ENCODE measurements around the gene VSTM5. TPM values are rescaled to one million over a fixed set of nuclear protein-coding genes. Genes with fewer than 3 reads are reported as not detected.

VSTM5 gene
- total RNA-seq, 1 experiment from 2014 or later, result 0.35 TPM

- Mint-ChIP-seq H3K4me1 (peaks cover 2% of the 10 kb centered on the region; the same call in 1 of the 2 replicates), H3K4me3 (no peak overlapping the region), H3K9me3 (no peaks in the 10 kb centered on the region), H3K27me3 (ENCODE audit: low read depth) (peaks cover 4% of the 10 kb centered on the region; the same call in 1 of the 2 replicates), H3K36me3 (no peaks in the 10 kb centered on the region), H3K27ac (no peak overlapping the region)
- POLR2A ChIA-PET, result no interaction called here
- CTCF ChIA-PET, result interaction anchor here (1.4 kb wide), 1 partner anchor 51 kb away, joined by 5 read pairs; no protein-coding TSS in a partner anchor
- DNase-seq (ENCODE audit: low spot score) (no peak), ATAC-seq (no peak)
- no peak for TF ChIP-seq ZNF317 (CRISPR knock-in tag; IDR thresholded peaks at IDR 0.05; ENCODE audit: borderline replicate concordance, low read depth)
- TF ChIP-seq MYBL2 (CRISPR knock-in tag; IDR thresholded peaks at IDR 0.05), result no peak
- no peak for TF ChIP-seq ZBTB21 (CRISPR knock-in tag; IDR thresholded peaks at IDR 0.05; ENCODE audit: borderline replicate concordance)
- TF ChIP-seq PRDM15 (CRISPR knock-in tag; IDR thresholded peaks at IDR 0.05), result no peak
- no peak for TF ChIP-seq NFE2L1 (CRISPR knock-in tag; IDR thresholded peaks at IDR 0.05)
- TF ChIP-seq ESRRA (CRISPR knock-in tag; IDR thresholded peaks at IDR 0.05; ENCODE audit: borderline replicate concordance), result no peak
These were observed 6.5 kb downstream of the VSTM5 start for GRCh38 chr11:93843906-93844305.

GRCh38 chr11:93842461-93842860 is 8.0 kb downstream of the VSTM5 start:
- Mint-ChIP-seq H3K4me3 (no peak overlapping the region), H3K4me1 (peaks cover 2% of the 10 kb centered on the region; the same call in 1 of the 2 replicates), H3K27me3 (ENCODE audit: low read depth) (no peaks in the 10 kb centered on the region), H3K9me3 (no peaks in the 10 kb centered on the region), H3K27ac (no peak overlapping the region), H3K36me3 (no peaks in the 10 kb centered on the region)
- ChIA-PET POLR2A (no interaction called here), CTCF (no interaction called here)
- DNase-seq (ENCODE audit: low spot score) (no peak), ATAC-seq (no peak)
- no peak for TF ChIP-seq NR1H2 (CRISPR knock-in tag; IDR thresholded peaks at IDR 0.05)
- TF ChIP-seq FOXJ3 (CRISPR knock-in tag; IDR thresholded peaks at IDR 0.05; ENCODE audit: borderline replicate concordance), result no peak
- no peak for TF ChIP-seq E2F4 (CRISPR knock-in tag; IDR thresholded peaks at IDR 0.05; ENCODE audit: borderline replicate concordance, low read depth)
- TF ChIP-seq, protein P1, sequence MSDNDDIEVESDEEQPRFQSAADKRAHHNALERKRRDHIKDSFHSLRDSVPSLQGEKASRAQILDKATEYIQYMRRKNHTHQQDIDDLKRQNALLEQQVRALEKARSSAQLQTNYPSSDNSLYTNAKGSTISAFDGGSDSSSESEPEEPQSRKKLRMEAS (CRISPR knock-in tag; IDR thresholded peaks at IDR 0.05), result no peak
- no peak for TF ChIP-seq EMX1 (CRISPR knock-in tag; IDR thresholded peaks at IDR 0.05)
- no peak for TF ChIP-seq ZBTB43 (CRISPR knock-in tag; IDR thresholded peaks at IDR 0.05)
- TF ChIP-seq E2F1 (CRISPR knock-in tag; IDR thresholded peaks at IDR 0.05), result no peak

DNA sequence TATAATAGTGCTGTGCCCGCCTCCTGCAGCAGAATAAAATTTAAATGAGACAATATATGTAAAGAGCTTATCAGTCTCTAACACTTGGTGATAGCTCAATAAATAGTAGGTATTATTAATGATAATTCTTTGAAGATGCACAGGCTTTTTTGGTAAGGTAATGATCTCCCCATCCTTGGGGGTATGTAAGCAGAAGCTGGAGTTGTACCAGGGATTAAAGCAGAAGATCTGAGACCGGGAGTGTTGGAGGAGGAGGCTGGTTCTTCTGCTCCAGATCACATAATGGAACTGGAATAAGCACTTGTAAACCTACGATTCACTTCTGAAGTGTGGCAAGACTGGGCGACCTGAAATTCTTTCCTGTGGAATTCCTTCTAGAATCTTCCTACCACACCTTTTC is 8.4 kb downstream of the VSTM5 start:
- ChIA-PET CTCF (no interaction called here), POLR2A (no interaction called here)
- no peaks in the 10 kb centered on the region for H3K36me3 Mint-ChIP-seq
- no peak overlapping the region for H3K4me3 Mint-ChIP-seq
- no peak overlapping the region for H3K27ac Mint-ChIP-seq
- ATAC-seq, result no peak
- no peaks in the 10 kb centered on the region for H3K27me3 Mint-ChIP-seq (ENCODE audit: low read depth)
- no peaks in the 10 kb centered on the region for H3K9me3 Mint-ChIP-seq
- peaks cover 2% of the 10 kb centered on the region; the same call in 1 of the 2 replicates for H3K4me1 Mint-ChIP-seq
- DNase-seq (ENCODE audit: low spot score), result no peak
- TF ChIP-seq FOXK1 (CRISPR knock-in tag; IDR thresholded peaks at IDR 0.05), result no peak
- TF ChIP-seq MXD4 (CRISPR knock-in tag; IDR thresholded peaks at IDR 0.05; ENCODE audit: borderline replicate concordance), result no peak
- no peak for TF ChIP-seq GTF2I (CRISPR knock-in tag; conservative IDR thresholded peaks at IDR 0.05)
- TF ChIP-seq, protein P1 (CRISPR knock-in tag; IDR thresholded peaks at IDR 0.05), result no peak
- TF ChIP-seq, protein P2, sequence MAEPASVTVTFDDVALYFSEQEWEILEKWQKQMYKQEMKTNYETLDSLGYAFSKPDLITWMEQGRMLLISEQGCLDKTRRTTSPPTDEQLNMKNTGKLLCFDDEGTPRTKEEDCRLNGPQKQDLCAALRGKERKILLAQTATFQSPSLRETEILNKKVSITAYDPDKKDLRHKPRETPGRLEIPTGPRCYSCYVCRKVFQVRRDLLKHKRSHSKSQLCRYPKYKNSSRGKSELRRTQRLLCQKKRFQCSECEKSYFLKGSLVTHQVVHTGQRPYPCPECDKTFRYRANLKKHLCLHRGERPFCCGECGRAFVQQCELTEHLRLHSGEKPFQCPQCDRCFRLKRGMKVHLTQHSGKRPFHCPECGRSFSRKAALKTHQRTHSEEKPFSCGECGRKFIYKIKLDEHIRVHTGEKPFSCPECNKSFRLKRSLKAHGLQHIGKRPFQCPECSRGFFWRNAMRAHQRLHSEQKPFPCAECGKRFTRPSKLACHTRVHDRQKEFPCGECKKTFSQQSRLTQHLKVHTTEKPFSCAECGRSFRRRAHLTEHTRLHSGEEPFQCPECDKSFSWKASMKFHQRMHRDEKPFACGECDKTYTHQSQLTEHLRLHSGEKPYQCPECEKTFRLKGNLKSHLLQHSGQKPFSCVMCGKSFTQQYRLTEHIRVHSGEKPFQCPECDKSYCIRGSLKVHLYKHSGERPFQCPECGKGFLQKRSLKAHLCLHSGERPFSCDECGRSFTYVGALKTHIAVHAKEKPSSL (CRISPR knock-in tag; conservative IDR thresholded peaks at IDR 0.05), result no peak
- TF ChIP-seq ELF4 (CRISPR knock-in tag; IDR thresholded peaks at IDR 0.05; ENCODE audit: low read depth), result no peak
- TF ChIP-seq NFE2L1 (CRISPR knock-in tag; IDR thresholded peaks at IDR 0.05), result no peak
- no peak for TF ChIP-seq RORB (CRISPR knock-in tag; IDR thresholded peaks at IDR 0.05)
- TF ChIP-seq, protein P3, sequence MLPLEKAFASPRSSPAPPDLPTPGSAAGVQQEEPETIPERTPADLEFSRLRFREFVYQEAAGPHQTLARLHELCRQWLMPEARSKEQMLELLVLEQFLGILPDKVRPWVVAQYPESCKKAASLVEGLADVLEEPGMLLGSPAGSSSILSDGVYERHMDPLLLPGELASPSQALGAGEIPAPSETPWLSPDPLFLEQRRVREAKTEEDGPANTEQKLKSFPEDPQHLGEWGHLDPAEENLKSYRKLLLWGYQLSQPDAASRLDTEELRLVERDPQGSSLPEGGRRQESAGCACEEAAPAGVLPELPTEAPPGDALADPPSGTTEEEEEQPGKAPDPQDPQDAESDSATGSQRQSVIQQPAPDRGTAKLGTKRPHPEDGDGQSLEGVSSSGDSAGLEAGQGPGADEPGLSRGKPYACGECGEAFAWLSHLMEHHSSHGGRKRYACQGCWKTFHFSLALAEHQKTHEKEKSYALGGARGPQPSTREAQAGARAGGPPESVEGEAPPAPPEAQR (CRISPR knock-in tag; IDR thresholded peaks at IDR 0.05), result no peak
- TF ChIP-seq RELA (CRISPR knock-in tag; IDR thresholded peaks at IDR 0.05; ENCODE audit: borderline replicate concordance), result no peak

Measured in WTC11 (cell line).